HepG2 (cell line): ENCODE data around the gene SLC13A3. TPM values are rescaled to one million over a fixed set of nuclear protein-coding genes. Genes with fewer than 3 reads are reported as not detected.

ENCODE experiments used
- ASH2L ChIP-seq: fragments of 300-600, 200-600 bp; sonication (generic); IDR thresholded peaks from 2 replicates; pipeline ENCODE4 v1.7.0; 2017; ENCODE audit warnings: low read depth, mild to moderate bottlenecking, moderate library complexity, mixed read lengths, low read length; ENCODE audit not compliant: insufficient read length
- ETV5 ChIP-seq: IDR thresholded peaks from 2 replicates; pipeline ENCODE4 v1.6.1; 2018; ENCODE audit warnings: missing biosample characterization, missing genetic modification reagents, inconsistent platforms, borderline replicate concordance
- GFI1 ChIP-seq: sonication (generic); formaldehyde crosslinking; IDR thresholded peaks from 2 replicates; pipeline ENCODE4 v1.5.0; 2020; ENCODE audit warnings: missing genetic modification reagents, mild to moderate bottlenecking, borderline replicate concordance
- ISL2 ChIP-seq: sonication (generic); formaldehyde crosslinking; IDR thresholded peaks from 2 replicates; pipeline ENCODE4 v1.5.0; 2020; ENCODE audit warnings: missing genetic modification reagents
- JARID2 ChIP-seq: sonication (generic); formaldehyde crosslinking; IDR thresholded peaks from 2 replicates; pipeline ENCODE4 v1.8.1; 2023; ENCODE audit warnings: missing genetic modification reagents, inconsistent platforms; ENCODE audit not compliant: insufficient replicate concordance
- NPAS2 ChIP-seq: sonication (generic); formaldehyde crosslinking; IDR thresholded peaks from 2 replicates; pipeline ENCODE4 v1.8.0; 2022; ENCODE audit warnings: mild to moderate bottlenecking, missing genetic modification reagents, borderline replicate concordance
- SP140L ChIP-seq: sonication (generic); formaldehyde crosslinking; IDR thresholded peaks from 2 replicates; pipeline ENCODE4 v1.4.0; 2020; ENCODE audit warnings: missing genetic modification reagents, borderline replicate concordance
- ZBTB21 ChIP-seq: sonication (generic); formaldehyde crosslinking; IDR thresholded peaks from 2 replicates; pipeline ENCODE4 v1.4.0; 2020; ENCODE audit warnings: missing genetic modification reagents
- ZFP41 ChIP-seq: sonication (generic); formaldehyde crosslinking; IDR thresholded peaks from 2 replicates; pipeline ENCODE4 v1.4.0; 2020; ENCODE audit warnings: mild to moderate bottlenecking, missing genetic modification reagents, borderline replicate concordance
- ZMYM2 ChIP-seq: sonication (generic); formaldehyde crosslinking; IDR thresholded peaks from 2 replicates; pipeline ENCODE4 v1.8.0; 2022; ENCODE audit warnings: mild to moderate bottlenecking, missing genetic modification reagents
- ZMYM4 ChIP-seq: sonication (generic); formaldehyde crosslinking; IDR thresholded peaks from 2 replicates; pipeline ENCODE4 v1.8.1; 2023; ENCODE audit warnings: mild to moderate bottlenecking, missing genetic modification reagents
- ZNF121 ChIP-seq: sonication (generic); formaldehyde crosslinking; IDR thresholded peaks from 2 replicates; pipeline ENCODE4 v1.5.0; 2020; ENCODE audit warnings: mild to moderate bottlenecking, missing genetic modification reagents
- ZNF615 ChIP-seq: sonication (generic); formaldehyde crosslinking; IDR thresholded peaks from 2 replicates; pipeline ENCODE4 v1.5.0; 2020; ENCODE audit warnings: mild to moderate bottlenecking, missing genetic modification reagents, borderline replicate concordance
- ZNF616 ChIP-seq: sonication (generic); formaldehyde crosslinking; IDR thresholded peaks from 2 replicates; pipeline ENCODE4 v1.5.0; 2020; ENCODE audit warnings: low read depth, mild to moderate bottlenecking, missing genetic modification reagents
- ZNF629 ChIP-seq: sonication (generic); formaldehyde crosslinking; conservative IDR thresholded peaks from 2 replicates; pipeline ENCODE4 v1.5.0; 2020; ENCODE audit warnings: missing genetic modification reagents
- ZNF782 ChIP-seq: sonication (generic); formaldehyde crosslinking; IDR thresholded peaks from 2 replicates; pipeline ENCODE4 v1.4.0; 2020; ENCODE audit warnings: missing genetic modification reagents, mild to moderate bottlenecking, borderline replicate concordance
- polyA plus RNA-seq, 8 experiments: library from polyadenylated mRNA; depleted of rRNA in 3 of 8; stranded (reverse) in 7 of 8; unstranded in 1 of 8; fragments of >200 nt; fragmentation: Illumina TruSeq in 4 of 8; extraction: Trizol in 4 of 8; gene quantifications; 2 replicates each; pipeline versions ENCODE4 v1.2.1 to v1.2.3, GENCODE V29; 2011 to 2016; ENCODE audit warnings: low read depth in 4 of 8, missing spikeins in 1 of 8, mixed read lengths in 1 of 8; ENCODE audit not compliant: insufficient read depth in 1 of 8
- total RNA-seq, 5 experiments: library from RNA; depleted of rRNA; stranded (reverse); fragments of >200 nt; fragmentation: Illumina TruSeq; extraction: Trizol; gene quantifications; 2 replicates each; pipeline ENCODE4 v1.2.3, GENCODE V29; 2016; ENCODE audit warnings: low read depth in 1 of 5
- TF ChIP-seq, protein P1 (sequence below): IDR thresholded peaks from 2 replicates; pipeline ENCODE4 v1.6.1; 2016; ENCODE audit warnings: mild to moderate bottlenecking, missing biosample characterization, missing genetic modification reagents
- TF ChIP-seq, protein P2 (sequence below): sonication (generic); formaldehyde crosslinking; IDR thresholded peaks from 2 replicates; pipeline ENCODE4 v1.5.0; 2020; ENCODE audit warnings: missing genetic modification reagents, mild to moderate bottlenecking, borderline replicate concordance
- TF ChIP-seq, protein P3 (sequence below): sonication (generic); formaldehyde crosslinking; IDR thresholded peaks from 2 replicates; pipeline ENCODE4 v1.8.1; 2023; ENCODE audit warnings: missing genetic modification reagents, mild to moderate bottlenecking, borderline replicate concordance
- TF ChIP-seq, protein P4 (sequence below): fragments of 450-650 bp; IDR thresholded peaks from 2 replicates; pipeline ENCODE4 v1.6.1; 2017; ENCODE audit warnings: mild to moderate bottlenecking
- TF ChIP-seq, protein P5 (sequence below): sonication (generic); formaldehyde crosslinking; conservative IDR thresholded peaks from 2 replicates; pipeline ENCODE4 v1.8.1; 2023; ENCODE audit warnings: missing genetic modification reagents
- TF ChIP-seq, protein P6 (sequence below): sonication (generic); formaldehyde crosslinking; IDR thresholded peaks from 2 replicates; pipeline ENCODE4 v1.4.0; 2020; ENCODE audit warnings: mild to moderate bottlenecking, missing genetic modification reagents

Gene SLC13A3
- total and polyA plus RNA-seq, 2 of the 13 experiments (the other 11 are each of a cell fraction or from before 2014, with no cell fraction given): 66.5 to 76.0 TPM

DNA sequence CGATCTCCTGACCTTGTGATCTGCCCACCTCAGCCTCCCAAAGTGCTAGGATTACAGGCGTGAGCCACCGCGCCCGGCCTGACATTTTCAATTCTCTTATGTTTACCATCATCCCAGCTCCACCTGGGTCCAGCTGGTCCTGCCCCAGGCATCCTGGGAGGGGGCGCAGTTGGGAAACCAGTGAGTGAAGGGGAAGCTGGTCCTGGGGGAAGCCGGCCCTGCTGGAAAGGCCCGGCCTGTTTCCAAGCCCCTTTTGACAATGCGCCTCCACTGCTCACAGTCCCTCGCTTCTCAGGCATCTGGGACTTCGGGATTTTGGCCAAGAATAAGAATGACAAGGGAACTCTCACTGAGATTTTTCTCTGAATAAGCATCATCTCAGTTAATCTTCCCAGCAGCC is 14.2 kb downstream of the SLC13A3 start (continued):
- TF ChIP-seq ZNF616: 0 out of 2 replicates have a peak, but pooled peaks have one; percentile 8
- TF ChIP-seq SP140L (CRISPR knock-in tag): no peak
- TF ChIP-seq, protein P1, sequence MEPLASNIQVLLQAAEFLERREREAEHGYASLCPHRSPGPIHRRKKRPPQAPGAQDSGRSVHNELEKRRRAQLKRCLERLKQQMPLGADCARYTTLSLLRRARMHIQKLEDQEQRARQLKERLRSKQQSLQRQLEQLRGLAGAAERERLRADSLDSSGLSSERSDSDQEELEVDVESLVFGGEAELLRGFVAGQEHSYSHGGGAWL (CRISPR knock-in tag): no peak
- TF ChIP-seq ZBTB21 (CRISPR knock-in tag): no peak
- TF ChIP-seq ZNF121: no peak
- TF ChIP-seq, protein P2, sequence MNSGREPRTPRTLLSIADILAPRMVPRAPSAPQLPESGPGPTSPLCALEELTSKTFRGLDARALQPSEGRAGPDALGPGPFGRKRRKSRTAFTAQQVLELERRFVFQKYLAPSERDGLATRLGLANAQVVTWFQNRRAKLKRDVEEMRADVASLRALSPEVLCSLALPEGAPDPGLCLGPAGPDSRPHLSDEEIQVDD (CRISPR knock-in tag): no peak
- no peak for TF ChIP-seq JARID2 (CRISPR knock-in tag)
- TF ChIP-seq ISL2 (CRISPR knock-in tag): peak; percentile 17; the same call in 1 of the 2 replicates
- TF ChIP-seq NPAS2: no peak
- TF ChIP-seq, protein P3, sequence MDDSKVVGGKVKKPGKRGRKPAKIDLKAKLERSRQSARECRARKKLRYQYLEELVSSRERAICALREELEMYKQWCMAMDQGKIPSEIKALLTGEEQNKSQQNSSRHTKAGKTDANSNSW (CRISPR knock-in tag): no peak
- no peak for TF ChIP-seq ZNF629 (CRISPR knock-in tag)
- TF ChIP-seq ETV5: 0 out of 2 replicates have a peak, but pooled peaks have one; percentile 12
- TF ChIP-seq ZMYM2: no peak
- TF ChIP-seq ZNF782 (CRISPR knock-in tag): no peak
- no peak for TF ChIP-seq ZNF615 (CRISPR knock-in tag)
- TF ChIP-seq ZMYM4 (CRISPR knock-in tag): no peak
- TF ChIP-seq ZFP41 (CRISPR knock-in tag): no peak
- no peak for TF ChIP-seq GFI1 (CRISPR knock-in tag)
- TF ChIP-seq, protein P4, sequence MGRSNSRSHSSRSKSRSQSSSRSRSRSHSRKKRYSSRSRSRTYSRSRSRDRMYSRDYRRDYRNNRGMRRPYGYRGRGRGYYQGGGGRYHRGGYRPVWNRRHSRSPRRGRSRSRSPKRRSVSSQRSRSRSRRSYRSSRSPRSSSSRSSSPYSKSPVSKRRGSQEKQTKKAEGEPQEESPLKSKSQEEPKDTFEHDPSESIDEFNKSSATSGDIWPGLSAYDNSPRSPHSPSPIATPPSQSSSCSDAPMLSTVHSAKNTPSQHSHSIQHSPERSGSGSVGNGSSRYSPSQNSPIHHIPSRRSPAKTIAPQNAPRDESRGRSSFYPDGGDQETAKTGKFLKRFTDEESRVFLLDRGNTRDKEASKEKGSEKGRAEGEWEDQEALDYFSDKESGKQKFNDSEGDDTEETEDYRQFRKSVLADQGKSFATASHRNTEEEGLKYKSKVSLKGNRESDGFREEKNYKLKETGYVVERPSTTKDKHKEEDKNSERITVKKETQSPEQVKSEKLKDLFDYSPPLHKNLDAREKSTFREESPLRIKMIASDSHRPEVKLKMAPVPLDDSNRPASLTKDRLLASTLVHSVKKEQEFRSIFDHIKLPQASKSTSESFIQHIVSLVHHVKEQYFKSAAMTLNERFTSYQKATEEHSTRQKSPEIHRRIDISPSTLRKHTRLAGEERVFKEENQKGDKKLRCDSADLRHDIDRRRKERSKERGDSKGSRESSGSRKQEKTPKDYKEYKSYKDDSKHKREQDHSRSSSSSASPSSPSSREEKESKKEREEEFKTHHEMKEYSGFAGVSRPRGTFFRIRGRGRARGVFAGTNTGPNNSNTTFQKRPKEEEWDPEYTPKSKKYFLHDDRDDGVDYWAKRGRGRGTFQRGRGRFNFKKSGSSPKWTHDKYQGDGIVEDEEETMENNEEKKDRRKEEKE: no peak
- TF ChIP-seq, protein P5, sequence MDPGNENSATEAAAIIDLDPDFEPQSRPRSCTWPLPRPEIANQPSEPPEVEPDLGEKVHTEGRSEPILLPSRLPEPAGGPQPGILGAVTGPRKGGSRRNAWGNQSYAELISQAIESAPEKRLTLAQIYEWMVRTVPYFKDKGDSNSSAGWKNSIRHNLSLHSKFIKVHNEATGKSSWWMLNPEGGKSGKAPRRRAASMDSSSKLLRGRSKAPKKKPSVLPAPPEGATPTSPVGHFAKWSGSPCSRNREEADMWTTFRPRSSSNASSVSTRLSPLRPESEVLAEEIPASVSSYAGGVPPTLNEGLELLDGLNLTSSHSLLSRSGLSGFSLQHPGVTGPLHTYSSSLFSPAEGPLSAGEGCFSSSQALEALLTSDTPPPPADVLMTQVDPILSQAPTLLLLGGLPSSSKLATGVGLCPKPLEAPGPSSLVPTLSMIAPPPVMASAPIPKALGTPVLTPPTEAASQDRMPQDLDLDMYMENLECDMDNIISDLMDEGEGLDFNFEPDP (CRISPR knock-in tag): no peak
- TF ChIP-seq, protein P6, sequence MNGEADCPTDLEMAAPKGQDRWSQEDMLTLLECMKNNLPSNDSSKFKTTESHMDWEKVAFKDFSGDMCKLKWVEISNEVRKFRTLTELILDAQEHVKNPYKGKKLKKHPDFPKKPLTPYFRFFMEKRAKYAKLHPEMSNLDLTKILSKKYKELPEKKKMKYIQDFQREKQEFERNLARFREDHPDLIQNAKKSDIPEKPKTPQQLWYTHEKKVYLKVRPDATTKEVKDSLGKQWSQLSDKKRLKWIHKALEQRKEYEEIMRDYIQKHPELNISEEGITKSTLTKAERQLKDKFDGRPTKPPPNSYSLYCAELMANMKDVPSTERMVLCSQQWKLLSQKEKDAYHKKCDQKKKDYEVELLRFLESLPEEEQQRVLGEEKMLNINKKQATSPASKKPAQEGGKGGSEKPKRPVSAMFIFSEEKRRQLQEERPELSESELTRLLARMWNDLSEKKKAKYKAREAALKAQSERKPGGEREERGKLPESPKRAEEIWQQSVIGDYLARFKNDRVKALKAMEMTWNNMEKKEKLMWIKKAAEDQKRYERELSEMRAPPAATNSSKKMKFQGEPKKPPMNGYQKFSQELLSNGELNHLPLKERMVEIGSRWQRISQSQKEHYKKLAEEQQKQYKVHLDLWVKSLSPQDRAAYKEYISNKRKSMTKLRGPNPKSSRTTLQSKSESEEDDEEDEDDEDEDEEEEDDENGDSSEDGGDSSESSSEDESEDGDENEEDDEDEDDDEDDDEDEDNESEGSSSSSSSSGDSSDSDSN (CRISPR knock-in tag): no peak
- no peak for TF ChIP-seq ASH2L
